Measurements from ENCODE around the gene AGO3.

DNA sequence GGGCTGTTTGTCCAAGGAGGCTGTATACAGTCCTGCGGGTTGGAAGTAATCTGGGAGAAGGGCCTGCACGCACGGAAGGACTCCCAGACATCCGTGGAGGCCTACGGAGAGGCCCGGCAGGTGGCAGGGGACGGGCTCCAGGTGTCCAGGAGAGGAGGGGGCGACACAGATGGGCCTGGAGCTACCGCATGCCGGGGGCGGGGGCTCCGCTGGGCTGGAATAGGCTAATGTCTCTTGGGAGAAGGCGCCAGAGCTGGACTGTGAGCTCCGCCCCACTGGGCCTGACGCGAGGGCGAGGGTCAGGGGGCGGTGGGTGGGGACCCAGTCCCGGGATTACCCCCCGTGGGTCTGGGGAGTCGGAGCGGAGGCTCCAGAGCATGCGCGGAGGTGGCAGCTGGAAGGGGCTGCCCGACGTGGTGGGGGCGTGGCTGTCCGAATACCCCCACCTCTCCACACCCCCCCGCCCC, 47.2 kb upstream of the AGO3 start:
- TF ChIP-seq, protein P1, sequence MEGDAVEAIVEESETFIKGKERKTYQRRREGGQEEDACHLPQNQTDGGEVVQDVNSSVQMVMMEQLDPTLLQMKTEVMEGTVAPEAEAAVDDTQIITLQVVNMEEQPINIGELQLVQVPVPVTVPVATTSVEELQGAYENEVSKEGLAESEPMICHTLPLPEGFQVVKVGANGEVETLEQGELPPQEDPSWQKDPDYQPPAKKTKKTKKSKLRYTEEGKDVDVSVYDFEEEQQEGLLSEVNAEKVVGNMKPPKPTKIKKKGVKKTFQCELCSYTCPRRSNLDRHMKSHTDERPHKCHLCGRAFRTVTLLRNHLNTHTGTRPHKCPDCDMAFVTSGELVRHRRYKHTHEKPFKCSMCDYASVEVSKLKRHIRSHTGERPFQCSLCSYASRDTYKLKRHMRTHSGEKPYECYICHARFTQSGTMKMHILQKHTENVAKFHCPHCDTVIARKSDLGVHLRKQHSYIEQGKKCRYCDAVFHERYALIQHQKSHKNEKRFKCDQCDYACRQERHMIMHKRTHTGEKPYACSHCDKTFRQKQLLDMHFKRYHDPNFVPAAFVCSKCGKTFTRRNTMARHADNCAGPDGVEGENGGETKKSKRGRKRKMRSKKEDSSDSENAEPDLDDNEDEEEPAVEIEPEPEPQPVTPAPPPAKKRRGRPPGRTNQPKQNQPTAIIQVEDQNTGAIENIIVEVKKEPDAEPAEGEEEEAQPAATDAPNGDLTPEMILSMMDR (conservative IDR thresholded peaks at IDR 0.05; ENCODE audit: low read depth in 2 of 2): no peak
- TF ChIP-seq POLR2AphosphoS5 (IDR thresholded peaks at IDR 0.05; ENCODE audit: low read depth): no peak
